Gastrocnemius medialis (tissue), 4 donors: ENCODE data around the gene CEACAM21.

Experiments used
- POLR2A ChIP-seq, 2 donors: fragments of 450-650 bp; IDR thresholded peaks; one replicate each; pipeline ENCODE4 v1.6.1; 2017; ENCODE audit warnings: antibody characterized with exemption in 2 of 2, mild to moderate bottlenecking in 2 of 2, moderate library complexity in 2 of 2
- TF ChIP-seq, protein P1 (sequence below), 5 experiments: fragments of 450-650 bp in 3 of 5; fragments of 200-600 bp in 2 of 5; sonication (generic) in 2 of 5; IDR thresholded peaks in 4 of 5; conservative IDR thresholded peaks in 1 of 5; 1 replicate in 4 of 5; 2 replicates in 1 of 5; pipeline ENCODE4 v1.5.1; 2016 to 2019; ENCODE audit warnings: antibody characterized with exemption in 5 of 5, mild to moderate bottlenecking in 3 of 5, moderate library complexity in 3 of 5

DNA sequence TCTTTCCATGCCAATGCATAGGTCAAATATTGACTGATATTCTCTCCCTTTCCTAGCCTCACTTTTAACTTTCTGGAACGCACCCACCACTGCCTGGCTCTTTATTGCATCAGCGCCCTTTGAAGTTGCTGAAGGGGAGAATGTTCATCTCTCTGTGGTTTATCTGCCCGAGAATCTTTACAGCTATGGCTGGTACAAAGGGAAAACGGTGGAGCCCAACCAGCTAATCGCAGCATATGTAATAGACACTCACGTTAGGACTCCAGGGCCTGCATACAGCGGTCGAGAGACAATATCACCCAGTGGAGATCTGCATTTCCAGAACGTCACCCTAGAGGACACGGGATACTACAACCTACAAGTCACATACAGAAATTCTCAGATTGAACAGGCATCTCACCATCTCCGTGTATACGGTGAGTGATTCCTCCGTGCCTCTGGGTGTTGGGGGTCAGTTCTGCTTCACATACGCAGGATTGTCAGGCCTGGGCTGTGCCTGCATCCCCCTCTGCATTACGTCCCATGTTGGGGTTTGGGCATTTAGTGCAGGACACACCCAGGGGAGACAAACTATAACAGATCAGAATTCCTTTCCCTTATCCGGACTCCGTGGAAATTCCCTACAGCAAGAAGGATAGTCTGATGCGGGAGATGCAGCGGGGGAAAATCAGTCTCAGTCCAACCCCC, 1.3 kb downstream of the CEACAM21 start:
- TF ChIP-seq, protein P1, sequence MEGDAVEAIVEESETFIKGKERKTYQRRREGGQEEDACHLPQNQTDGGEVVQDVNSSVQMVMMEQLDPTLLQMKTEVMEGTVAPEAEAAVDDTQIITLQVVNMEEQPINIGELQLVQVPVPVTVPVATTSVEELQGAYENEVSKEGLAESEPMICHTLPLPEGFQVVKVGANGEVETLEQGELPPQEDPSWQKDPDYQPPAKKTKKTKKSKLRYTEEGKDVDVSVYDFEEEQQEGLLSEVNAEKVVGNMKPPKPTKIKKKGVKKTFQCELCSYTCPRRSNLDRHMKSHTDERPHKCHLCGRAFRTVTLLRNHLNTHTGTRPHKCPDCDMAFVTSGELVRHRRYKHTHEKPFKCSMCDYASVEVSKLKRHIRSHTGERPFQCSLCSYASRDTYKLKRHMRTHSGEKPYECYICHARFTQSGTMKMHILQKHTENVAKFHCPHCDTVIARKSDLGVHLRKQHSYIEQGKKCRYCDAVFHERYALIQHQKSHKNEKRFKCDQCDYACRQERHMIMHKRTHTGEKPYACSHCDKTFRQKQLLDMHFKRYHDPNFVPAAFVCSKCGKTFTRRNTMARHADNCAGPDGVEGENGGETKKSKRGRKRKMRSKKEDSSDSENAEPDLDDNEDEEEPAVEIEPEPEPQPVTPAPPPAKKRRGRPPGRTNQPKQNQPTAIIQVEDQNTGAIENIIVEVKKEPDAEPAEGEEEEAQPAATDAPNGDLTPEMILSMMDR (IDR thresholded peaks at IDR 0.05 in 4 of 5, conservative IDR thresholded peaks at IDR 0.05 in 1 of 5) = no peak
- no peak for TF ChIP-seq POLR2A (IDR thresholded peaks at IDR 0.05)
